GOT3 (cell line): ENCODE measurements around the gene MAP3K3.

Source experiments
- DNase-seq: peaks from one replicate; lab custom pipeline; 2025; ENCODE audit warnings: mixed read lengths; lab: John Stamatoyannopoulos, UW

The MAP3K3 gene

GRCh38 chr17:63622574-63623390, 565 bp downstream of the MAP3K3 start:
- DNase-seq = no peak

- no peak for DNase-seq
These were observed 1.7 kb downstream of the MAP3K3 start for GRCh38 chr17:63623786-63624530.

- DNase-seq = no peak
These were observed 2.3 kb downstream of the MAP3K3 start for GRCh38 chr17:63624531-63624880.

- no peak for DNase-seq
These were observed 4.4 kb downstream of the MAP3K3 start for GRCh38 chr17:63626551-63627180.

GRCh38 chr17:63629627-63630026, 7.4 kb downstream of the MAP3K3 start:
- DNase-seq = no peak

GRCh38 chr17:63631062-63631461, 8.8 kb downstream of the MAP3K3 start:
- DNase-seq = no peak

GRCh38 chr17:63631626-63632025, 9.4 kb downstream of the MAP3K3 start:
- no peak for DNase-seq

- no peak for DNase-seq
These were observed 11.5 kb downstream of the MAP3K3 start for GRCh38 chr17:63633742-63634141.

- no peak for DNase-seq
These were observed 11.9 kb downstream of the MAP3K3 start for GRCh38 chr17:63634163-63634562.

GRCh38 chr17:63634816-63635215, 12.6 kb downstream of the MAP3K3 start:
- no peak for DNase-seq

GRCh38 chr17:63635290-63635689, 13.1 kb downstream of the MAP3K3 start:
- no peak for DNase-seq

- DNase-seq = no peak
These were observed 13.6 kb downstream of the MAP3K3 start for GRCh38 chr17:63635787-63636186.

GRCh38 chr17:63639125-63639524, 16.9 kb downstream of the MAP3K3 start:
- no peak for DNase-seq

- no peak for DNase-seq
These were observed 17.8 kb downstream of the MAP3K3 start for GRCh38 chr17:63640038-63640437.

GRCh38 chr17:63641692-63642448, 19.7 kb downstream of the MAP3K3 start:
- no peak for DNase-seq

- DNase-seq = no peak
These were observed 22.6 kb downstream of the MAP3K3 start for GRCh38 chr17:63644846-63645245.

- DNase-seq = no peak
These were observed 23.7 kb downstream of the MAP3K3 start for GRCh38 chr17:63645775-63646487.

GRCh38 chr17:63646488-63646806, 24.2 kb downstream of the MAP3K3 start:
- no peak for DNase-seq

- no peak for DNase-seq
These were observed 25.0 kb downstream of the MAP3K3 start for GRCh38 chr17:63647065-63647725.

GRCh38 chr17:63647936-63648335, 25.7 kb downstream of the MAP3K3 start:
- DNase-seq = no peak

GRCh38 chr17:63649813-63650212, 27.6 kb downstream of the MAP3K3 start:
- DNase-seq = no peak
